ENCODE measurements around the gene LAMB4. TPM values are rescaled to one million over a fixed set of nuclear protein-coding genes. Genes with fewer than 3 reads are reported as not detected.

Gene LAMB4
- total and polyA plus RNA-seq, 2 of the 8 experiments (the other 6 are each of a cell fraction or from before 2014, with no cell fraction given) = not detected

DNA sequence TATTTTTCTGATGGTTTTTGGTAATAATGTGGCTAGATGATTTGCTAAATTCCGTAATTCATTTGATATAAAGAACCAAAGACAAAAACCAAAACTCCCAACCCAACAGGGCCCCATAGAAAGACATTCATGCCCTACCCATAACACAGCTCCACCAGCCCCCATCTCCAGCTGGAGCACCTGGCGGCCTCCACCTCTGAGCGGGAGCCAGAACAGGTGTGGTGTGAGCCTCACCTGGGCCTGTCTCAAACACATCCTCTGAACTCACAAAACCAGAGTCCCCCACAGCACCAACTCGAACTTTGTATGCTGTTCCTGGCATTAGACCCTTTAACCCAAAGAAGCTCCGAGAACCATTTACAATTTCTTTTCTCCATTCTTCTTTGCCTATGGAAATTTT lies 36.5 kb upstream of the LAMB4 start:
- H2AK5ac ChIP-seq (ENCODE audit: low read depth, low read length) = no peak overlapping the region
- H3K23ac ChIP-seq (ENCODE audit: insufficient read length) = no peak overlapping the region
- no peak overlapping the region for H4K5ac ChIP-seq (ENCODE audit: insufficient read length, low read depth, low read length)
- WGBS, 2 experiments (ENCODE audit: extremely low coverage in 1 of 2, insufficient coverage in 1 of 2, insufficient read length in 1 of 2, insufficient replicate concordance in 2 of 2, low coverage in 1 of 2, low lambda C conversion rate in 2 of 2, missing lambda C conversion rate in 1 of 2) = 87% methylated on average over 5 of the region's 5 CpGs; no CpG with 5 or more reads in 1 of the 2 experiments
- H3K4me2 ChIP-seq (ENCODE audit: insufficient read depth in 1 of 2, low read depth in 2 of 2, low read length in 2 of 2) = no peak overlapping the region
- no peaks in the 10 kb centered on the region for H3K36me3 ChIP-seq (ENCODE audit: control insufficient read depth in 2 of 4, insufficient read depth in 4 of 4, low read length in 3 of 4)
- H3K18ac ChIP-seq (ENCODE audit: extremely low read depth, low read length) = no peak overlapping the region
- no peak overlapping the region for H3K56ac ChIP-seq (replicated peaks; ENCODE audit: insufficient read length, low read depth, low read length)
- H3K27me3 ChIP-seq (replicated peaks in 1 of 4; ENCODE audit: control insufficient read depth in 3 of 4, extremely low read depth in 1 of 4, insufficient read depth in 3 of 4, low read length in 3 of 4) = no peaks in the 10 kb centered on the region
- no peaks in the 10 kb centered on the region for H3K9me3 ChIP-seq (ENCODE audit: insufficient read depth in 2 of 2, low read depth in 1 of 2, low read length in 1 of 2)
- no peak overlapping the region for H2BK120ac ChIP-seq (replicated peaks; ENCODE audit: low read depth, low read length)
- no peak for FAIRE-seq
- H2BK20ac ChIP-seq (ENCODE audit: low read length) = no peak overlapping the region
- no peak overlapping the region; the same call in 1 of the 2 replicates for H4K8ac ChIP-seq (ENCODE audit: extremely low read depth, insufficient read depth, low read length)
- no peak overlapping the region for H3K4ac ChIP-seq (replicated peaks; ENCODE audit: insufficient read length, low read depth, low read length)
- no peak for DNase-seq (ENCODE audit: low read depth in 1 of 2, low spot score in 2 of 2)
- H4K91ac ChIP-seq (replicated peaks; ENCODE audit: insufficient read length, low read length) = no peak overlapping the region
- H3K23me2 ChIP-seq (ENCODE audit: low read depth, low read length) = no peaks in the 10 kb centered on the region
- no peaks in the 10 kb centered on the region for H3K79me1 ChIP-seq (ENCODE audit: low read depth, low read length)
- H3K4me3 ChIP-seq (ENCODE audit: extremely low read depth in 1 of 4, insufficient read depth in 2 of 4, low read depth in 3 of 4, low read length in 4 of 4) = no peak overlapping the region
- H4K20me1 ChIP-seq (replicated peaks in 1 of 2; ENCODE audit: control insufficient read depth in 1 of 2, insufficient read depth in 2 of 2, low read length in 2 of 2) = no peaks in the 10 kb centered on the region
- no peak overlapping the region for H3K14ac ChIP-seq (ENCODE audit: insufficient read length)
- H2AFZ ChIP-seq (ENCODE audit: low read length) = no peak overlapping the region
- H2BK5ac ChIP-seq (ENCODE audit: low read depth, low read length) = no peak overlapping the region
- ChIA-PET POLR2A (ENCODE audit: partially characterized antibody) (no interaction called here), CTCF (ENCODE audit: partially characterized antibody) (interaction anchor here (1.5 kb wide), 1 partner anchor 53 kb away, joined by 5 read pairs; no protein-coding TSS in a partner anchor)
- peaks cover 0 to 3% (median 1%) of the 10 kb centered on the region in 4 experiments; a peak in 3 of 7 replicates for H3K4me1 ChIP-seq (replicated peaks in 1 of 4; ENCODE audit: control insufficient read depth in 3 of 4, insufficient read depth in 4 of 4, low read length in 3 of 4)
- H3K27ac ChIP-seq (ENCODE audit: low read depth, low read length) = no peak overlapping the region
- H3K9ac ChIP-seq (replicated peaks in 1 of 4; ENCODE audit: extremely low read depth in 1 of 4, low read depth in 3 of 4, low read length in 3 of 4) = no peak overlapping the region
- no peaks in the 10 kb centered on the region for H3K79me2 ChIP-seq (ENCODE audit: control insufficient read depth in 1 of 2, insufficient read depth in 2 of 2, low read length in 2 of 2)
- no peak overlapping the region for H2BK12ac ChIP-seq (ENCODE audit: low read depth, low read length)
- H2BK15ac ChIP-seq (ENCODE audit: low read length) = no peak overlapping the region
- TF ChIP-seq TCF12 (IDR thresholded peaks at IDR 0.05; ENCODE audit: low read depth, low read length) (no peak), JUN (IDR thresholded peaks at IDR 0.05; ENCODE audit: low read depth, low read length) (no peak), SRF (IDR thresholded peaks at IDR 0.05; ENCODE audit: low read depth, low read length) (no peak), FOSL1 (IDR thresholded peaks at IDR 0.05; ENCODE audit: insufficient read depth, low read depth, low read length) (no peak), KDM4A (IDR thresholded peaks at IDR 0.05; ENCODE audit: low read depth, low read length, severe bottlenecking) (no peak), CHD2 (IDR thresholded peaks at IDR 0.05; ENCODE audit: low read length) (no peak), SIN3A (conservative IDR thresholded peaks at IDR 0.05 in 1 of 2, IDR thresholded peaks at IDR 0.05 in 1 of 2; ENCODE audit: low read depth in 1 of 2, low read length in 2 of 2) (no peak), MAFK (IDR thresholded peaks at IDR 0.05; ENCODE audit: low read depth, low read length) (no peak), EP300 (IDR thresholded peaks at IDR 0.05; ENCODE audit: borderline replicate concordance in 1 of 2, low read depth in 2 of 2, low read length in 2 of 2) (no peak), POU5F1 (IDR thresholded peaks at IDR 0.05; ENCODE audit: low read depth, low read length) (no peak), SP1 (IDR thresholded peaks at IDR 0.05; ENCODE audit: low read depth, low read length) (no peak), JUND (IDR thresholded peaks at IDR 0.05; ENCODE audit: low read length) (no peak), SP2 (IDR thresholded peaks at IDR 0.05; ENCODE audit: low read length) (no peak), ASH2L (IDR thresholded peaks at IDR 0.05; ENCODE audit: low read length) (no peak), CBX5 (IDR thresholded peaks at IDR 0.05; ENCODE audit: low read depth, low read length) (no peak), POLR2A (IDR thresholded peaks at IDR 0.05; ENCODE audit: control extremely low read depth in 1 of 2, low read depth in 2 of 2, low read length in 2 of 2) (no peak)

Data from H1 (cell line).